Natural killer cell (primary cell): Measurements from ENCODE around the gene GJA5. TPM values are rescaled to one million over a fixed set of nuclear protein-coding genes. Genes with fewer than 3 reads are reported as not detected.
A peak's percentile ranks its signal among the peaks of the same experiment; 100 is the strongest.

Experiments used
- ATAC-seq, 3 donors: fragments of 150-1000 bp in 2 of 3; fragments of 200-7000 bp in 1 of 3; cut with Tn5 transposase; 1 replicate in 1 of 3; 2 replicates in 2 of 3; pipeline ENCODE4 v1.10.0; 2021; ENCODE audit warnings: mild to moderate bottlenecking in 2 of 3, moderate library complexity in 2 of 3
- DNase-seq, 2 donors: peaks; one replicate each; pipeline versions ENCODE4 v3.0.0 to v3.0.0-alpha.2; 2013 to 2021; ENCODE audit warnings: mixed read lengths in 1 of 2
- H3K27ac ChIP-seq: one replicate; pipeline ENCODE4 v1.5.1; 2013; ENCODE audit warnings: mild to moderate bottlenecking, low read length
- H3K27me3 ChIP-seq: one replicate; pipeline ENCODE4 v1.6.1; 2013; ENCODE audit warnings: low read length; ENCODE audit not compliant: control insufficient read depth, insufficient read depth
- H3K36me3 ChIP-seq: one replicate; pipeline ENCODE4 v1.6.1; 2013; ENCODE audit warnings: low read length; ENCODE audit not compliant: control insufficient read depth, insufficient read depth
- H3K4me1 ChIP-seq: one replicate; pipeline ENCODE4 v1.6.1; 2013; ENCODE audit warnings: low read length; ENCODE audit not compliant: control insufficient read depth, insufficient read depth
- H3K4me3 ChIP-seq: one replicate; pipeline ENCODE4 v1.5.1; 2013; ENCODE audit warnings: low read length
- H3K9me3 ChIP-seq: one replicate; pipeline ENCODE4 v1.6.1; 2013; ENCODE audit warnings: low read length; ENCODE audit not compliant: control insufficient read depth, insufficient read depth
- H3K27ac Mint-ChIP-seq, 2 donors: one replicate each; pipeline ENCODE4 v1.8.0; 2022; ENCODE audit warnings: mild to moderate bottlenecking in 2 of 2, mixed read lengths in 2 of 2, moderate library complexity in 1 of 2
- H3K27me3 Mint-ChIP-seq, 2 donors: one replicate each; pipeline ENCODE4 v1.8.0; 2022; ENCODE audit warnings: low read depth in 2 of 2, mixed read lengths in 2 of 2
- H3K36me3 Mint-ChIP-seq: one replicate; pipeline ENCODE4 v1.8.0; 2022; ENCODE audit warnings: mixed read lengths
- H3K4me1 Mint-ChIP-seq, 2 donors: one replicate each; pipeline ENCODE4 v1.8.0; 2022; ENCODE audit warnings: mixed read lengths in 2 of 2
- H3K4me3 Mint-ChIP-seq: one replicate; pipeline ENCODE4 v1.8.0; 2022; ENCODE audit warnings: mild to moderate bottlenecking, moderate library complexity, mixed read lengths
- H3K9me3 Mint-ChIP-seq, 2 donors: one replicate each; pipeline ENCODE4 v1.8.0; 2022; ENCODE audit warnings: mixed read lengths in 2 of 2
- WGBS: methylation state at CpG from one replicate; pipeline ENCODE4 v1.1.7; 2013; ENCODE audit warnings: missing lambda C conversion rate; ENCODE audit not compliant: insufficient coverage; 5-methylcytosine and 5-hydroxymethylcytosine counted together
- intact Hi-C: fragments of 100-400 bp; cut with micrococcal nuclease; formaldehyde crosslinking; loops from one replicate; pipeline ENCODE4 v1.14.2; 2022
- total RNA-seq, 4 donors: library from RNA; stranded (reverse); fragments of 120-200 nt in 1 of 4; gene quantifications; one replicate each; pipeline versions ENCODE4 v1.2.3 to v1.2.4, GENCODE V29; 2013 to 2022
- TF ChIP-seq, protein P1 (sequence below): fragments of 200-600 bp; IDR thresholded peaks from one replicate; pipeline ENCODE4 v1.8.0; 2022; ENCODE audit warnings: antibody characterized with exemption

GJA5 gene
- total RNA-seq, 3 donors from 2014 or later (not counting 1 experiment from before 2014, with no cell fraction given): not detected

DNA sequence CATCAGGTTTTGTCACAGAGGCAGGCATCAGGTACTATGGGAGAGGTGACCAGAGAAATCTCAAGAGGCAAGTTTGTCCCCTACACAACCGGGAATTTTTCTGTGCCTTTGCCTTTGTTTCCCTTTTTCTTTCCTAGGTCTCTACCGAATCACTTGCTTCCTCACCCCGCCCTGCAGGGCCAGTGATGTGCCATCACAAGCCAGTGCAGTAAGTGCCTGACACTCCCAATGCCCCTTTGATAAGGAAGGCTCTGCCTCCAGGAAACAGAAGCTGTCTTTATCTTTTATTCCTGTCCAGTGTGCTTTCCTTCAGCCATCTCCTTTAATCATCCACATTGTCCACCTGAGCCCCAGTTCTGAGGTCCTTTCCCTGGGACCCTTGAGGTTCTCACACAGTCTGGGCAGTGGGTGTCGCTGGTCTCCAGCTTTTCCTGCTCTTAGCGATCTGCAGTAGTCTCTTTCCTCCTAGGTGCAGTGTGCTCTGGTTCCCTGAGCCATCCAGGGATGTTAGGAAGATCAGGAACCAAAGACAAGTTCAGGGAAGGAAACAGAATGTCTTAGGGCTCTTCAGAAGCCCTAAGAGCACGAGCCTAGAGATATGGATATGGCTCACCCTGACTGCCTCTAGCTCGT is 36.6 kb downstream of the GJA5 start:
- Histone ChIP-seq H3K27me3 (no peaks in the 10 kb centered on the region), H3K27ac (no peak overlapping the region), H3K36me3 (no peaks in the 10 kb centered on the region), H3K4me1 (no peaks in the 10 kb centered on the region), H3K4me3 (no peak overlapping the region), H3K9me3 (peaks cover 4% of the 10 kb centered on the region)
- ATAC-seq: peak in 1 of 3 donors; percentile 36
- Mint-ChIP-seq H3K27ac (no peak overlapping the region), H3K36me3 (no peaks in the 10 kb centered on the region), H3K4me1 (no peaks in the 10 kb centered on the region), H3K27me3 (peaks cover 30 to 41% of the 10 kb centered on the region in 2 donors), H3K4me3 (no peak overlapping the region), H3K9me3 (no peaks in the 10 kb centered on the region)
- intact Hi-C loops: loop anchor here (10.0 kb wide), 1 partner anchor 171 kb away; no protein-coding TSS in a partner anchor
- 43% methylated on average over 6 of the region's 7 CpGs for WGBS
- DNase-seq: peak in 1 of 2 donors; percentile 64
- TF ChIP-seq, protein P1, sequence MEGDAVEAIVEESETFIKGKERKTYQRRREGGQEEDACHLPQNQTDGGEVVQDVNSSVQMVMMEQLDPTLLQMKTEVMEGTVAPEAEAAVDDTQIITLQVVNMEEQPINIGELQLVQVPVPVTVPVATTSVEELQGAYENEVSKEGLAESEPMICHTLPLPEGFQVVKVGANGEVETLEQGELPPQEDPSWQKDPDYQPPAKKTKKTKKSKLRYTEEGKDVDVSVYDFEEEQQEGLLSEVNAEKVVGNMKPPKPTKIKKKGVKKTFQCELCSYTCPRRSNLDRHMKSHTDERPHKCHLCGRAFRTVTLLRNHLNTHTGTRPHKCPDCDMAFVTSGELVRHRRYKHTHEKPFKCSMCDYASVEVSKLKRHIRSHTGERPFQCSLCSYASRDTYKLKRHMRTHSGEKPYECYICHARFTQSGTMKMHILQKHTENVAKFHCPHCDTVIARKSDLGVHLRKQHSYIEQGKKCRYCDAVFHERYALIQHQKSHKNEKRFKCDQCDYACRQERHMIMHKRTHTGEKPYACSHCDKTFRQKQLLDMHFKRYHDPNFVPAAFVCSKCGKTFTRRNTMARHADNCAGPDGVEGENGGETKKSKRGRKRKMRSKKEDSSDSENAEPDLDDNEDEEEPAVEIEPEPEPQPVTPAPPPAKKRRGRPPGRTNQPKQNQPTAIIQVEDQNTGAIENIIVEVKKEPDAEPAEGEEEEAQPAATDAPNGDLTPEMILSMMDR: no peak

DNA sequence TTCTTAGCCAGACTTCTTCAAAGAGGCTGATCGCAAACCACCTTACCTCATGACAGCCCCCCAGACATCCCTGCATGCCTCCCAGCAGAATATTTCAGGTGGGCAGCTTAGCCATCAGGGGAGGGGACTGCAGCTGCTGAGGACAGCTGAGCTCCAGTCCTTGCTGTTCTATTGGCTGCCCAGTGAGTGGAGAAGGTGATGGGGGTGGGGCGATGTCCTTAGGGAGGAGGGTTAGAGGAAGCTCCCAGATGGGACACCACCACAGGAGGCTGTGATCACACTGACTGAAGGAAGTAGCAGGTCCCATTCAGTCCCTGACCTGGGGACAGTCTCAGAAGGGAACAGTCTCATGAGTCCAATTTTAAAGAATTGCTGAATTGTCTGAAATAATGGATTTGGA is 38.3 kb downstream of the GJA5 start:
- peaks cover 1 to 3% of the 10 kb centered on the region in 2 donors for H3K4me1 Mint-ChIP-seq
- Histone ChIP-seq H3K4me1 (no peaks in the 10 kb centered on the region), H3K9me3 (peaks cover 4% of the 10 kb centered on the region), H3K36me3 (no peaks in the 10 kb centered on the region), H3K27ac (no peak overlapping the region), H3K27me3 (no peaks in the 10 kb centered on the region), H3K4me3 (no peak overlapping the region)
- WGBS: 82% methylated on average over 2 of the region's 2 CpGs
- no peaks in the 10 kb centered on the region for H3K36me3 Mint-ChIP-seq
- DNase-seq (no peak), ATAC-seq (no peak)
- intact Hi-C loops: loop anchor here (10.0 kb wide), 1 partner anchor 173 kb away; no protein-coding TSS in a partner anchor
- no peak overlapping the region for H3K4me3 Mint-ChIP-seq
- H3K27me3 Mint-ChIP-seq: peaks cover 31 to 36% of the 10 kb centered on the region in 2 donors
- TF ChIP-seq, protein P1: no peak
- H3K27ac Mint-ChIP-seq: no peak overlapping the region
- H3K9me3 Mint-ChIP-seq: no peaks in the 10 kb centered on the region

DNA sequence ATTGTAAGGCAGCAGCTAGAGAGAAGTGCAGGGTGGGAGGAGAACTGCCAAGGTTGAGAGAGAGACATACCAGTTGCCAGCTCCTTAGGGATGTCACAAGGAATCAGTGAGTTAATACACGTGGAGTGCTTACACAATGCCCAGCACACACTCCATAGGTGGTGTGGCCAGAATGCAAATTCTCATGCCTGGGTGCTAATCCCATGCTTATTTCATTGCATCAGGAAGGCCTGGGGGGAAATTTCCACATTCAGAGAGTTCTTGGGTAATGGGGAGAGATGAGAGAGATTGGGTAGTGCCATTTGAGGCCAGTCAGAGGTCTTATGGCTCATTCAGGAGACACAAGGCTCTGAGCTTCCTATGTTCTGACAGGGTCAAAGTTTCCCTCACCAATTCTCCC is 38.7 kb downstream of the GJA5 start:
- Mint-ChIP-seq H3K4me3 (no peak overlapping the region), H3K27me3 (peaks cover 34 to 39% of the 10 kb centered on the region in 2 donors), H3K27ac (no peak overlapping the region), H3K9me3 (no peaks in the 10 kb centered on the region), H3K36me3 (no peaks in the 10 kb centered on the region), H3K4me1 (peaks cover 4 to 5% of the 10 kb centered on the region in 2 donors)
- no peaks in the 10 kb centered on the region for H3K27me3 ChIP-seq
- no peak overlapping the region for H3K27ac ChIP-seq
- intact Hi-C loops: loop anchor here (10.0 kb wide), 1 partner anchor 173 kb away; no protein-coding TSS in a partner anchor
- H3K4me1 ChIP-seq: no peaks in the 10 kb centered on the region
- no peak for DNase-seq
- 71% methylated on average over 1 of the region's 1 CpG for WGBS
- no peak overlapping the region for H3K4me3 ChIP-seq
- no peak for ATAC-seq
- peaks cover 4% of the 10 kb centered on the region for H3K9me3 ChIP-seq
- TF ChIP-seq, protein P1: no peak
- no peaks in the 10 kb centered on the region for H3K36me3 ChIP-seq
